GM23248 (cell line): ENCODE results near the gene ADAMTSL1. TPM values are rescaled to one million over a fixed set of nuclear protein-coding genes. Genes with fewer than 3 reads are reported as not detected.

Experiments
- DNase-seq: peaks from one replicate; pipeline ENCODE4 v3.0.0-alpha.2; 2015
- H2AFZ ChIP-seq: fragments of 200-600 bp; sonication (generic); 2 replicates; pipeline ENCODE4 v1.6.1; 2016; ENCODE audit warnings: antibody characterized with exemption
- H3F3A ChIP-seq: fragments of 200-600 bp; sonication (generic); 2 replicates; pipeline ENCODE4 v1.6.1; 2016; ENCODE audit warnings: mild to moderate bottlenecking, antibody characterized with exemption, mixed run types; ENCODE audit not compliant: insufficient read depth
- H3K27ac ChIP-seq: fragments of 200-600 bp; sonication (generic); 2 replicates; pipeline ENCODE4 v1.5.1; 2016; ENCODE audit warnings: mild to moderate bottlenecking
- H3K27me3 ChIP-seq: fragments of 200-600 bp; sonication (generic); replicated peaks from 2 replicates; pipeline ENCODE4 v1.6.1; 2016; ENCODE audit warnings: mild to moderate bottlenecking; ENCODE audit not compliant: insufficient read depth
- H3K36me3 ChIP-seq: fragments of 200-600 bp; sonication (generic); 2 replicates; pipeline ENCODE4 v1.6.1; 2016; ENCODE audit warnings: low read depth, mild to moderate bottlenecking
- H3K4me1 ChIP-seq: fragments of 200-600 bp; sonication (generic); 2 replicates; pipeline ENCODE4 v1.6.1; 2016; ENCODE audit warnings: mild to moderate bottlenecking; ENCODE audit not compliant: insufficient read depth
- H3K4me2 ChIP-seq: fragments of 200-600 bp; sonication (generic); one replicate; pipeline ENCODE4 v1.6.1; 2016; ENCODE audit warnings: mild to moderate bottlenecking; ENCODE audit not compliant: unreplicated experiment
- H3K4me3 ChIP-seq: fragments of 200-600 bp; sonication (generic); 2 replicates; pipeline ENCODE4 v1.5.1; 2016; ENCODE audit warnings: mild to moderate bottlenecking
- H3K79me2 ChIP-seq: fragments of 200-600 bp; sonication (generic); 2 replicates; pipeline ENCODE4 v1.6.1; 2016; ENCODE audit warnings: mild to moderate bottlenecking; ENCODE audit not compliant: insufficient read depth
- H3K9ac ChIP-seq: fragments of 200-600 bp; sonication (generic); 2 replicates; pipeline ENCODE4 v1.6.1; 2016; ENCODE audit warnings: mild to moderate bottlenecking
- H3K9me2 ChIP-seq: fragments of 200-600 bp; sonication (generic); 2 replicates; pipeline ENCODE4 v1.6.1; 2016; ENCODE audit warnings: mixed run types, mild to moderate bottlenecking, moderate library complexity; ENCODE audit not compliant: insufficient read depth
- H3K9me3 ChIP-seq: fragments of 200-600 bp; sonication (generic); one replicate; pipeline ENCODE4 v1.6.1; 2017; ENCODE audit warnings: low read depth
- H4K20me1 ChIP-seq: fragments of 200-600 bp; sonication (generic); 2 replicates; pipeline ENCODE4 v1.6.0; 2016; ENCODE audit not compliant: insufficient read depth
- EZH2 ChIP-seq: fragments of 200-600 bp; sonication (generic); IDR thresholded peaks from 2 replicates; pipeline ENCODE4 v1.6.1; 2018; ENCODE audit warnings: antibody characterized with exemption, mild to moderate bottlenecking; ENCODE audit not compliant: insufficient read depth, poor library complexity, severe bottlenecking
- EZH2phosphoT487 ChIP-seq: fragments of 200-600 bp; sonication (generic); IDR thresholded peaks from 2 replicates; pipeline ENCODE4 v1.6.1; 2018; ENCODE audit warnings: antibody characterized with exemption, moderate library complexity, mild to moderate bottlenecking, low read depth; ENCODE audit not compliant: insufficient read depth
- whole genome bisulfite sequencing, 2 experiments: methylation state at CpG; one replicate each; pipeline ENCODE4 v1.1.6; 2015 to 2017; ENCODE audit warnings: low lambda C conversion rate in 2 of 2, low coverage in 1 of 2; ENCODE audit errors: missing lambda C conversion rate in 2 of 2; 5-methylcytosine and 5-hydroxymethylcytosine counted together
- in situ Hi-C: fragments of 300-500 bp; cut with MboI; formaldehyde crosslinking; loops from 2 replicates; pipeline ENCODE4 v1.15.0; 2020
- polyA plus RNA-seq: library from polyadenylated mRNA; unstranded; fragments of >200 nt; fragmentation: Nextera tagmentation; extraction: Ambion mirVana; gene quantifications from 2 replicates; pipeline ENCODE4 v1.2.1, GENCODE V29; 2016
- total RNA-seq: library from RNA; depleted of rRNA; stranded (reverse); fragments of >200 nt; shearing (Covaris generic); gene quantifications from 2 replicates; pipeline ENCODE4 v1.2.3, GENCODE V29; 2014

The ADAMTSL1 gene
- total and polyA plus RNA-seq, 2 experiments from 2014 or later = 77.0 to 273 TPM

- no peaks in the 10 kb centered on the region for H3K9me2 ChIP-seq
- H3F3A ChIP-seq = peaks cover 15% of the 10 kb centered on the region
- peaks cover 8% of the 10 kb centered on the region for H3K4me1 ChIP-seq
- in situ Hi-C loops = no loop called here
- DNase-seq = no peak
- WGBS, 2 experiments = 94% methylated on average over 4 of the region's 4 CpGs
- H3K9ac ChIP-seq = no peak overlapping the region
- H4K20me1 ChIP-seq = no peaks in the 10 kb centered on the region
- H3K27me3 ChIP-seq = no peaks in the 10 kb centered on the region
- no peaks in the 10 kb centered on the region for H3K9me3 ChIP-seq
- H3K27ac ChIP-seq = no peak overlapping the region
- TF ChIP-seq EZH2phosphoT487 = no peak
- no peak for TF ChIP-seq EZH2
- H2AFZ ChIP-seq = no peak overlapping the region
- no peak overlapping the region for H3K4me3 ChIP-seq
- peaks cover 7% of the 10 kb centered on the region for H3K79me2 ChIP-seq
- no peak overlapping the region for H3K4me2 ChIP-seq
- no peaks in the 10 kb centered on the region for H3K36me3 ChIP-seq
Measured at GRCh38 chr9:18466101-18466500, 7.9 kb upstream of the ADAMTSL1 start.

DNA sequence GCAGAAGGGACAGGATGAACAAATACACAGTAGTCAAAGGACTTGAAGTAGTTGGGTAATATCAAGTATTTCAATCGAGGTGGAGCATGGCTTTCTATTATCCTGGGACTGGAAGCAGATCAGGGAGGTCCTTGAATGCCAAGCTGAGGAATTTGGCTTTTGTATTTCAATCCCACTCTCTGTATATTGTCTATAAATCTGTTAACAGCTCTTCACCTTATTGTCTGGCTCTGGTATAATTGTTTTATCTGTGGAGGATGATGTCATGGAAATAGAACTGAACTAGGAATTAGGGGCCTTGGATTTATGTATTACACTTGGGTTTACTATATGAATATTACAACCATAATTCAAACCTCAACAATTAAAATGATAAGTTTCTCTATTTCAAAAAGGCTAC lies 6.3 kb upstream of the ADAMTSL1 start:
- Histone ChIP-seq H3K9ac (no peak overlapping the region), H3K79me2 (peaks cover 23% of the 10 kb centered on the region), H3K4me2 (no peak overlapping the region), H3K27me3 (no peaks in the 10 kb centered on the region), H2AFZ (no peak overlapping the region), H3K4me1 (peaks cover 18% of the 10 kb centered on the region), H3K4me3 (no peak overlapping the region), H3K27ac (no peak overlapping the region), H3K36me3 (no peaks in the 10 kb centered on the region), H3K9me3 (no peaks in the 10 kb centered on the region), H4K20me1 (no peaks in the 10 kb centered on the region), H3K9me2 (no peaks in the 10 kb centered on the region), H3F3A (peaks cover 19% of the 10 kb centered on the region)
- WGBS, 2 experiments = 4 to 16% methylated on average over 1 of the region's 1 CpG
- TF ChIP-seq EZH2phosphoT487 (no peak), EZH2 (no peak)
- DNase-seq = no peak
- in situ Hi-C loops = no loop called here

- Histone ChIP-seq H3K27me3 (no peaks in the 10 kb centered on the region), H3K79me2 (peaks cover 69% of the 10 kb centered on the region), H3K4me1 (peaks cover 23% of the 10 kb centered on the region), H3K27ac (peak overlapping the region; percentile 96), H4K20me1 (no peaks in the 10 kb centered on the region), H3K4me2 (peak overlapping the region; percentile 100), H3F3A (peaks cover 49% of the 10 kb centered on the region), H3K4me3 (peak overlapping the region; percentile 87), H3K9me2 (no peaks in the 10 kb centered on the region), H3K9ac (peak overlapping the region; percentile 89), H2AFZ (peak overlapping the region; percentile 52), H3K9me3 (no peaks in the 10 kb centered on the region), H3K36me3 (no peaks in the 10 kb centered on the region)
- no peak for DNase-seq
- in situ Hi-C loops = no loop called here
- WGBS, 2 experiments = 56 to 62% methylated on average over 3 of the region's 3 CpGs
- no peak for TF ChIP-seq EZH2phosphoT487
- TF ChIP-seq EZH2 = no peak
Measured at GRCh38 chr9:18472435-18472834, 1.5 kb upstream of the ADAMTSL1 start.

DNA sequence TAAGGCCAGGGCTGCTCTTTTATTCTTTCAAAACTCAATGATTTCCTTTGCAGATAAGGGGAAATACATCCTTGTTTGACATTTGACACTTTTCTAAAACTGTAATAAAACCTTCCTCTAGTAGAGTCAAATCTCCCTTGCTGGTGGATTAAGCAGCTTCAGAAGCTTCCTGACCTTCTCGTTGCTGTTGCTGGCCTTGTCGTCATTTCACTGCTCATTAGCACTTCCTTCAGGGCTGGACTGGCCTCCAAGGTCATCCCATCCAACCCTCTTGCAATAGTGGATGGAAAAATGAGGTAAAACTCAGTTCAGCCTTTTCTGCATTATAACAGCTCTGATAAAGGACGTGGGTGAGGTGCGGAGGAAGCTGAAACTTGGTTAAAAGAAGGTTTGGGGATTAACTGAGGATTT lies 1.1 kb upstream of the ADAMTSL1 start:
- Histone ChIP-seq H3K79me2 (peaks cover 73% of the 10 kb centered on the region), H3K4me2 (peak overlapping the region; percentile 100), H2AFZ (peak overlapping the region; percentile 52), H3K27me3 (no peaks in the 10 kb centered on the region), H3F3A (peaks cover 53% of the 10 kb centered on the region), H3K4me1 (peaks cover 27% of the 10 kb centered on the region), H3K9ac (peak overlapping the region; percentile 89), H3K27ac (peak overlapping the region; percentile 96), H3K9me3 (no peaks in the 10 kb centered on the region), H4K20me1 (no peaks in the 10 kb centered on the region), H3K36me3 (no peaks in the 10 kb centered on the region), H3K4me3 (peak overlapping the region; percentile 87), H3K9me2 (no peaks in the 10 kb centered on the region)
- no peak for TF ChIP-seq EZH2
- no peak for TF ChIP-seq EZH2phosphoT487
- peak; percentile 63 for DNase-seq
- 2 to 3% methylated on average over 4 of the region's 4 CpGs for WGBS, 2 experiments
- in situ Hi-C loops = no loop called here

- in situ Hi-C loops = no loop called here
Measured at GRCh38 chr9:18474783-18475182, 830 bp downstream of the ADAMTSL1 start.

More at GRCh38 chr9:18474783-18475182, 830 bp downstream of the ADAMTSL1 start:
- Histone ChIP-seq H3K79me2 (peaks cover 82% of the 10 kb centered on the region), H3K9ac (peak overlapping the region; percentile 89), H3K9me3 (no peaks in the 10 kb centered on the region), H3K4me1 (peaks cover 46% of the 10 kb centered on the region), H3K9me2 (no peaks in the 10 kb centered on the region), H3F3A (peaks cover 72% of the 10 kb centered on the region), H3K27me3 (no peaks in the 10 kb centered on the region), H3K4me3 (peak overlapping the region; percentile 87), H3K36me3 (no peaks in the 10 kb centered on the region), H3K27ac (peak overlapping the region; percentile 96), H3K4me2 (peak overlapping the region; percentile 100), H2AFZ (no peak overlapping the region), H4K20me1 (no peaks in the 10 kb centered on the region)
- 0 to 2% methylated on average over 4 of the region's 4 CpGs for WGBS, 2 experiments
- TF ChIP-seq EZH2 (no peak), EZH2phosphoT487 (no peak)
- DNase-seq = peak; percentile 78
